Skeletal muscle satellite cell (primary cell): Measurements from ENCODE around the gene MAP3K5.

Source experiments
- H3K27me3 ChIP-seq: 2 replicates; pipeline ENCODE4 v1.7.0; 2013; ENCODE audit warnings: low read length; ENCODE audit not compliant: control insufficient read depth, insufficient read depth
- H3K36me3 ChIP-seq: 2 replicates; pipeline ENCODE4 v1.7.0; 2013; ENCODE audit warnings: mild to moderate bottlenecking, control low read depth, low read length; ENCODE audit not compliant: insufficient read depth
- H3K4me1 ChIP-seq: 2 replicates; pipeline ENCODE4 v1.7.0; 2013; ENCODE audit warnings: low read length; ENCODE audit not compliant: control insufficient read depth, insufficient read depth
- H3K4me2 ChIP-seq: 2 replicates; pipeline ENCODE4 v1.7.0; 2013; ENCODE audit warnings: mild to moderate bottlenecking, low read length
- H3K4me3 ChIP-seq: 2 replicates; pipeline ENCODE4 v1.7.0; 2013; ENCODE audit warnings: low read length
- H3K9ac ChIP-seq: 2 replicates; pipeline ENCODE4 v1.7.0; 2013; ENCODE audit warnings: mild to moderate bottlenecking, low read depth, low read length, moderate library complexity
- H3K9me3 ChIP-seq: replicated peaks from 2 replicates; pipeline ENCODE4 v1.7.0; 2013; ENCODE audit warnings: mild to moderate bottlenecking, control low read depth, low read length

Gene MAP3K5

DNA sequence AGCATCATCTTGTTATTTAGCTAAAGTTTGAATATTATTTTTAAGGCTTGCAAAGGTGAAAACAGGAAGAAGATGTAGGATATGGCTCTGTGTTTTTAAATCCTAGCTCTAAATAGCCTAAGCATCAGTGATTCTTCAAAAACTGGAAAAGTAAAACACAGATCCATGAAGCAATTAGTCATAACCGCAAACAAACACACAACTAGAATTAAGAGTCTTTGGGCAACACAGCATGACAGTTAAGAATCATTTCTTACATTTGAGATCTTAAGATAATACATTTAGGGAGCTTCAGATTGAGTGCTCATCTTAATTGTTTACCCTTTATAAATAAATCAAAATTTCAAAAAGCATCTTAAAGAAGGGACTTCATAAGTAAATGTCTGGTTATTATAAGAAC lies 126.2 kb downstream of the MAP3K5 start:
- Histone ChIP-seq H3K4me1 (peaks cover 18% of the 10 kb centered on the region), H3K36me3 (no peaks in the 10 kb centered on the region), H3K9me3 (no peaks in the 10 kb centered on the region), H3K9ac (no peak overlapping the region), H3K4me2 (no peak overlapping the region), H3K4me3 (no peak overlapping the region), H3K27me3 (no peaks in the 10 kb centered on the region)

DNA sequence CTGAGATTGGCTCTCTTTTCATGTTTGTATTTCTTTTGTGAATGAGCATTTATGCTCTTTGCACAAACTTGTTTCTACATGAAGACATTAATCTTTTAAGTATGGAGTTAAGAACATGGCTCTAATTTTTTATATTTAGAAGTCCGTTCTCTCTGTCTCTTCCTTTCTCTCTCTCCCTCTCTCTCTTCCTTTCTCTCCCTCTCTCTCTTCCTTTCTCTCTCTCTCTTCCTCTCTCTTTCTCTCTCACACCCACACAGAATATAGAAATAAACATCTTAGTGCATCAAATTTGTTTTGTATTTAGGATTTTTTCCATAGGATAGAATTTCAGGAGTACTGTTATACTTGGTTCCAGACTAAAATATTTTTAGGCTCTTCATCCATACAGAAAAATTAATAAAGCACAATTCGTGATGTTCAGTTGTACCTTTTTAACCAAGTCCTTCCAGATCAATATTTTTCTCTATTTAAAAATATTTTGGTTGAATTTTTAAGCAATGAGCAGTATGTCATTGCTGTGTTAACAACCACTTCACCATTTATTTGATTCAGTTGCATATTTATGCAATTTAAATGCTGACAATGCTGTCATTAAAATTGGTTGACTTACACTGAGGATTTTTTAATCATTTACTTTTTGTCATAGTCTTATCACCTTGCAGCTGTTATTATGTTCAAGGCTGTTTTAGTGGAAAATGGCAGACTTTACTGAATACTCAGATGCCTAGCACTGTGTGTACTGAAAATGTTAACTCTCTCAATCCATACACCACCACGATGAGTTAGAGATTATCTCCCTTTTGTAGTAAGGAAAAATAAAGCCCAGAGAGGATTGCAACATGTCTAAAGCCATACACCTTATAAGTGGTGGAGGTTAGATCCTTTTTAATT lies 129.7 kb downstream of the MAP3K5 start:
- Histone ChIP-seq H3K4me1 (peaks cover 6% of the 10 kb centered on the region), H3K9ac (no peak overlapping the region), H3K27me3 (no peaks in the 10 kb centered on the region), H3K9me3 (no peaks in the 10 kb centered on the region), H3K4me2 (no peak overlapping the region), H3K4me3 (no peak overlapping the region), H3K36me3 (peaks cover 9% of the 10 kb centered on the region)

DNA sequence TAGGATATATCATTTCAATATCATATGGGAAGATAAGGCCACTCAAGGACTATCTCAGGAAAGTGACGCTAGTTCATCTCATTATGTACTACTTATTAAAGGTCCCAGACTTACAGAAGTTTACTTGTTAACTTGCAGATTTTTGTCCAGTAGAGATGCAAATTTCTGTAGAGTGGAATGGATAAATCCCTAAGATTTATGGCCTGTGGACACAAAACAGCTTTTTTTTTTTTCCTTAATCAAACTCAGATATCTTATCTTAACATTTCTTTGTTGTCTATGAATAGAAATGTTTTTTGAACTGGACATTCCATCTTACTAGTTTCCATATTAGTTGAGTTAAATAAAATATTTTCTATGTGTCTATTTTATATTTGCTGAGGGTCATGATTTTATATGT lies 131.6 kb downstream of the MAP3K5 start:
- peaks cover 12% of the 10 kb centered on the region for H3K36me3 ChIP-seq

DNA sequence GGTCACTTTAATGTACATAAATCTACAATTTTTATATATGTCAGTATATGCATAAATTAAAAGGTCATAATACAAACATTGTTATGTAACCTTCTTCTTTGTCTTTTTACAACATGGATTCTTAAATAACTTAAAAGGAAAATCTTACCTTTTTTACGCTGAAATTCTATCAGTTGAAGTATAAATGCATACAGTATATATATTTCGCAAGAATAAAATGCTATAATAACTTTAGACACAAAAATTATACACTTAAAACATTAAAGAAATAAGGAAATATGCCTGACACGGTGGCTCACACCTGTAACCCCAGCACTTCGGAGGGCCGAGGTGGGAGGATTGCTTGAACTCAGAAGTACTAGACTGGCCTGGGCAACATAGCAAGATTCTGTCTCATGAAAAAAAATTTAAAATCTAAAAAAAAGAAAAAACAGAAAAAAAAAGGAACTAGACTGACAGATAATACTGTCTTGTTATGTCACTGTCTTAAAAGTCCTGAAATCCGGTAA lies 132.2 kb downstream of the MAP3K5 start:
- H3K4me3 ChIP-seq: no peak overlapping the region
- no peaks in the 10 kb centered on the region for H3K9me3 ChIP-seq
- no peak overlapping the region for H3K4me2 ChIP-seq
- H3K4me1 ChIP-seq: peaks cover 17% of the 10 kb centered on the region
- no peaks in the 10 kb centered on the region for H3K27me3 ChIP-seq
- no peak overlapping the region for H3K9ac ChIP-seq
- peaks cover 12% of the 10 kb centered on the region for H3K36me3 ChIP-seq

More for the DNA sequence above, 131.6 kb downstream of the MAP3K5 start:
- Histone ChIP-seq H3K4me2 (no peak overlapping the region), H3K9me3 (no peaks in the 10 kb centered on the region), H3K4me3 (no peak overlapping the region), H3K27me3 (no peaks in the 10 kb centered on the region), H3K9ac (no peak overlapping the region), H3K4me1 (peaks cover 10% of the 10 kb centered on the region)

DNA sequence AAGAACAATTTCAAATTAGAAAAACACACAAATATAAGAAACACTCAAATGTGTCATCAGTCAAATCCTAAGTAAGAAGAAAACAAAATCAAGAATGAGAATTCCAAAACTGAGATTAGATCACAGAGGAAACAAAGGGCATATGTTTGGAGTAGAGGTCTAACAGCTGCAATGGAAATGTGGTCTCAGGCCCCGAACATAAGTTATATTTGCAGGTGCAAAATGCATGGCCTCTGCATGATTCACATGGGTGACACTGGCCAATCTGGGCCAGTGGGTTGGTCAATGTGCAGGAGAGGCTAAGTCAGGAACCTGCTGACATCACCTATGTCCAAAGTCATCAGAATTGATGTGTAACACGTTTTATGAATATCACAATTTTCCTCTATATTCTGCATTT lies 133.6 kb downstream of the MAP3K5 start:
- H3K9ac ChIP-seq: no peak overlapping the region
- no peaks in the 10 kb centered on the region for H3K27me3 ChIP-seq
- H3K4me2 ChIP-seq: no peak overlapping the region
- H3K4me3 ChIP-seq: no peak overlapping the region
- no peaks in the 10 kb centered on the region for H3K9me3 ChIP-seq
- H3K36me3 ChIP-seq: peaks cover 15% of the 10 kb centered on the region
- H3K4me1 ChIP-seq: peaks cover 17% of the 10 kb centered on the region

DNA sequence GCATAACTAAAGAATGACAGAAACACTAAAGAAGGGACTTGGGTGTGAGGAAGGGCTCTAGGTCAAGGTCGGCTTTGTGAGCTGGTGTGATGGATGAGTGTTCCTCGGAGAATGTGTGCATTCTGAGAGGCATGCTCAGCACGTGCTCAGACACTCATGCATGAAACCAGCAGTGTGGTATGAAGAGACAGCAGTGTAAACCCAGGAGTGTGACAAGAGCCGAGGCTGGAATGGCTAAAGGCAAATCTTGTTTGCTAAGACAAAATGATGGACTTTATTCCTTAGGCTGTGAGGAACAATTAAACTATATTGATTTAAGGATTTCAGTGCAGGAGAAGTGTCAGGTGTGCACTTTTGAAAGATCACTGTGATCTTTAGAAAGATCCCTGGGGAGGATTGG lies 134.6 kb downstream of the MAP3K5 start:
- Histone ChIP-seq H3K4me1 (peaks cover 17% of the 10 kb centered on the region), H3K27me3 (no peaks in the 10 kb centered on the region), H3K36me3 (peaks cover 20% of the 10 kb centered on the region), H3K9me3 (no peaks in the 10 kb centered on the region), H3K4me2 (no peak overlapping the region), H3K4me3 (no peak overlapping the region), H3K9ac (no peak overlapping the region)

DNA sequence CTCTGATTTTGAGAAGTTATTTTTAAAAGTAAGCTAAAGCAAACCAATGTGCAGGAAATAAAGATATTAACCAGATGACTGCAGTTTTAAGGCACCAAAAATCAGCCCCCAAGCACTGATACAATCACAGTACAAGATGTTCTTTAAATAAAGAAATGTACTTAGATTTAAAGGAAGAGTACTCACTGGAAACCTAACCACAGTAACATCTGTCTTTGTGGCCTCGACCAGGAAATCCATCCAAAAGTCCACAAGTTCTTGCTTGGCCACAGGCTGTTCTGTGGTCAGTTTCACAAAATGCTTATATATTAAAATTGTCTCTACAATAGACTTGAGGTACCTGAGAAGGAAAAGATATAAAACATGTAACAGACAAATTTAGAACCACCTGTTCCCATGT lies 136.2 kb downstream of the MAP3K5 start:
- Histone ChIP-seq H3K9me3 (no peaks in the 10 kb centered on the region), H3K36me3 (peaks cover 23% of the 10 kb centered on the region), H3K4me3 (no peak overlapping the region), H3K4me1 (peaks cover 17% of the 10 kb centered on the region), H3K9ac (no peak overlapping the region), H3K4me2 (peak overlapping the region; percentile 15), H3K27me3 (no peaks in the 10 kb centered on the region)

DNA sequence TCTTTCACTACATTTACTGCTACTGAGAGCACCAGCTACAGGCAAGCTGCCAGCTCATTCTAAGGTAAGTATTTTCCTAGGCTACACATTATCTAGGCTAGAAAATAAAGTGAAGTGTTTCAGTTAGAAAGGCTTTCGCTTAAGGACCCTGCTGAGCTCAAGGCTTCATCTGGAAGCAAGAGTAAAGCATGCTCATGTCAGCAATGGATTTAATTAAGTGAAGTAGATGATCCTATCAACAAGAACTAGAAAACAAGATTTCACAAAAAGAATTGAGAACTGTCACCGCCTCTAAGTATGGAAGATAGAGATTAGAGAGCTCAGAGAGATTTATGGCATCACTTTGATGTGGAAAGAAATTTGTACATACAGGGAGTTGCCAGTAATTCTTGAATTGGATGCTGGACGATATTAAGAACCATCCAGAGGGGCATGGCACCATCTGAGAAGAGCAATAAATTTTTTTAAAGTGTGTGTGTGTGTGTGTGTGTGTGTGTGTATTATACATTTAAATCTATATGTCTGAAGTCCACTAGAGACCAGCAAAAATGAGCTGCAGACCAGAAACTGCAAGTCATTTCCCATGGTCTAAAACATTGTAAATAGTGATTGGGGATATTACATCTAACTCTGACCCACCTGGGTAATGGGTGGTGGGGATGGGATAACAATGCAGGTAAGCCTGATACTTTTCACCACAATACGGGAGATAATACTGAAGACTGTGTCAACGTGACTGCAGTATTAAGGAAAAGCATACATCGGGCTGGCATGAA lies 136.8 kb downstream of the MAP3K5 start:
- H3K9ac ChIP-seq: no peak overlapping the region
- H3K9me3 ChIP-seq: no peaks in the 10 kb centered on the region
- H3K4me2 ChIP-seq: peak overlapping the region; percentile 15
- peaks cover 17% of the 10 kb centered on the region for H3K4me1 ChIP-seq
- no peak overlapping the region for H3K4me3 ChIP-seq
- no peaks in the 10 kb centered on the region for H3K27me3 ChIP-seq
- H3K36me3 ChIP-seq: peaks cover 23% of the 10 kb centered on the region

DNA sequence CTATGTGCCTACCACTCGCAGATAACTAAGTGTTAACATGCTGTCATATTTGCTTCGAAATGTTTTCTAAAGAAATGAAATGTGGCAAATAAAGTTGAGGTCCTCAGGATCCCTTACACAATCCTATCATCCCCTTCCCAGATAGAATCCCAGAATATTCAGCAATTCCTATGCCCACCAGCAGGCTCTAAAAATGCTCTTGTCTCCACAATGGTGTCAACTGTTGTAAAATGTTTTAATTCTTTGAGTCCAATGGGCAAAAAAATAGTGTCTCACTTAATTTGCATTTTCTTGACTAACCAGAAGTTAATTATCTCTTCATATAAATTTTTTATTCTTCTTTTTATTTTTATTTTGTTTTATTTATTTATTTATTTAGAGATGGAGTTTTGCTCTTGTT lies 138.2 kb downstream of the MAP3K5 start:
- H3K9ac ChIP-seq: no peak overlapping the region
- no peak overlapping the region for H3K4me2 ChIP-seq
- H3K9me3 ChIP-seq: no peaks in the 10 kb centered on the region
- no peak overlapping the region for H3K4me3 ChIP-seq
- peaks cover 17% of the 10 kb centered on the region for H3K4me1 ChIP-seq
- no peaks in the 10 kb centered on the region for H3K27me3 ChIP-seq
- H3K36me3 ChIP-seq: peaks cover 23% of the 10 kb centered on the region

DNA sequence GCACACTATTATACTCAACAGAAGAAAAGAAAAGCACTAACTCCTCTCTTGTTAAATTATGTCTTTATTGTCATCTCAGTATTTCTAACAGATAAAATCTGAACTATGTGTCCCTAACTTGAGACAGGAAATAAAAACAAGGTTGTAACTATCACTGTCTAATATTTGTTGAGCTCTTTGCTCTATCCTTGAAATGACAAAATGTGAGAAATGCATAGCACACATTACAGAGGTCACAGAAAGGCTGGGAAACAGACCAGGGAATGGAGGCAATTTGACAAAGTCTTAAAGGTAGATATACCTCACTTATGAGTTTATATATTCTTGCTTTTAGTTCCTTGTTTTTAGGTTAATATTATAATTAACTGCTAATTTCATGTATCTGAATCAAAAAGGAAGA lies 139.6 kb downstream of the MAP3K5 start:
- H3K9me3 ChIP-seq: no peaks in the 10 kb centered on the region
- no peaks in the 10 kb centered on the region for H3K27me3 ChIP-seq
- peaks cover 18% of the 10 kb centered on the region for H3K36me3 ChIP-seq
- no peak overlapping the region for H3K4me3 ChIP-seq
- no peak overlapping the region for H3K9ac ChIP-seq
- H3K4me1 ChIP-seq: peaks cover 21% of the 10 kb centered on the region
- no peak overlapping the region for H3K4me2 ChIP-seq

DNA sequence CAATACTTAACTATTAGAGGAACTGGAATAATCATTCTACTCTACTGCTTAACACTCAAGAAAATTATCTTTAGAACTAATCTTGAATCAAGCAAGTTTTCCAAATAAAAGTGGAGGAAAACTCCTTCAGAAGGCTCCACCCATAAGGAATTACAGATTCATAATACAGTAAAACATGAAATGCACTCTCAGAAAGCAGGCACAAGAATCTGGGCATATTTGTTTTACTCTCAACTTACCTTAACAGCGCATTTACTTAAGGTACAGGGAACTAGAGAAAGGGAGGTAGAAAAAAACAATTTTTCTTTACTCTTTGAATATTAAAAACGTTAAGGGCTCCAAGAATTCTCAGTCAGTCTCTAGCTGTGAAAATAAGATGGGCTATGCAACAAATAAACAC lies 140.3 kb downstream of the MAP3K5 start:
- no peak overlapping the region for H3K4me2 ChIP-seq
- H3K4me1 ChIP-seq: peaks cover 26% of the 10 kb centered on the region
- H3K9ac ChIP-seq: no peak overlapping the region
- H3K4me3 ChIP-seq: no peak overlapping the region
- H3K36me3 ChIP-seq: peaks cover 14% of the 10 kb centered on the region
- no peaks in the 10 kb centered on the region for H3K27me3 ChIP-seq
- no peaks in the 10 kb centered on the region for H3K9me3 ChIP-seq
